Loucy (cell line): ENCODE measurements around the gene PDZD4.

Source experiments
- CTCF ChIP-seq: fragments of 200-600 bp; sonication (generic); conservative IDR thresholded peaks from 2 replicates; pipeline ENCODE4 v1.5.1; 2014; ENCODE audit warnings: mild to moderate bottlenecking, antibody characterized with exemption, low read length
- EZH2phosphoT487 ChIP-seq: fragments of 200-600 bp; IDR thresholded peaks from 2 replicates; pipeline ENCODE4 v1.6.1; 2018; ENCODE audit warnings: antibody characterized with exemption, mild to moderate bottlenecking, moderate library complexity, borderline replicate concordance

GRCh38 chrX:153761863-153762262 lies 68.5 kb downstream of the PDZD4 start:
- TF ChIP-seq CTCF (no peak), EZH2phosphoT487 (no peak)
